ENCODE measurements around the gene IKBKG. TPM values are rescaled to one million over a fixed set of nuclear protein-coding genes. Genes with fewer than 3 reads are reported as not detected.
A peak's percentile ranks its signal among the peaks of the same experiment; 100 is the strongest.

The IKBKG gene
- total RNA-seq, 1 donor, result 18.5 TPM

DNA sequence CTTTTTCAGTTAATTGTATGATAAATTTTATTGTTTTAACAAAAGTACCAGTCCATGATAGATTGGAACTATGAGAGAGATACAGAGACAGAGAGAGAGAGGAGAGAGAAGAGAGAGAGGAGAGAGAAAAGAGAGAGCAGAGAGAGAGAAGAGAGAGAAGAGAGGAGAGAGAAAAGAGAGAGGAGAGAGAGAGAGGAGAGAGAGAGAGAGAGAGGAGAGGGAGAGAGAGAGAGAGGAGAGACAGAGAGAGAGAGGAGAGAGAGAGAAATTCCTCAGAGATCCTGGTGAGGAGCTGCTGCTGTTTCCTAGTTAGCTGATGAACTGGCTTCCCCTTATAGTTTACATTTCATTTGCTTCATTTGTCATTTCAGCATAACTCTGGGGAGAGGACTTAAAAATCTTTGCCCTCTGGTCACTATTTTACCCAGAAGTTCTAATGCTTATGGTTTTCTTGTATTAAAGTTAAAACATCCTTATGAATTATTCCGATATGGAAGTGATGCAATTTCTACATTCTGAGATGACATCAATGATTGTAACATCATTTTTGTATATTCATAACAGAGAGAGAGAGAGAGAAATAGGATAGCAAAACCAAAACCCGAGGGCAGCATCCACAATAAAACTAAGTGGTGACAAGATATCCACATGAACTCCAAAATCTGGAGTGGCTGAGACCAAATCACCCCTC lies 48.3 kb downstream of the IKBKG start:
- no peaks in the 10 kb centered on the region for H4K20me1 ChIP-seq (ENCODE audit: insufficient read depth, low read length)
- H3K9me3 ChIP-seq (ENCODE audit: low read depth, low read length), result no peaks in the 10 kb centered on the region
- no peak for TF ChIP-seq CTCF (IDR thresholded peaks at IDR 0.05; ENCODE audit: extremely low read depth, low read depth, low read length)
- H2AFZ ChIP-seq (ENCODE audit: low read length), result no peak overlapping the region
- no peak overlapping the region for H3K4me3 ChIP-seq (ENCODE audit: insufficient read depth, low read length)
- DNase-seq (ENCODE audit: insufficient read length, low spot score, missing footprints), result peak; percentile 67
- no peak overlapping the region for H3K27ac ChIP-seq (ENCODE audit: low read depth, low read length)
- no peaks in the 10 kb centered on the region for H3K79me2 ChIP-seq (ENCODE audit: insufficient read depth, low read length)
- no peaks in the 10 kb centered on the region for H3K36me3 ChIP-seq (ENCODE audit: insufficient read depth, low read length)
- H3K4me2 ChIP-seq (ENCODE audit: insufficient read depth, low read length), result peak overlapping the region; percentile 23
- H3K4me1 ChIP-seq (ENCODE audit: insufficient read depth, low read length), result peaks cover 17% of the 10 kb centered on the region
- peaks cover 25% of the 10 kb centered on the region for H3K27me3 ChIP-seq (ENCODE audit: insufficient read depth, low read length)

GRCh38 chrX:154596290-154596929 lies 49.0 kb downstream of the IKBKG start:
- peak; percentile 84 for DNase-seq (ENCODE audit: insufficient read length, low spot score, missing footprints)
- Histone ChIP-seq H3K4me2 (ENCODE audit: insufficient read depth, low read length) (peak overlapping the region; percentile 23), H4K20me1 (ENCODE audit: insufficient read depth, low read length) (no peaks in the 10 kb centered on the region), H3K36me3 (ENCODE audit: insufficient read depth, low read length) (no peaks in the 10 kb centered on the region), H3K27ac (ENCODE audit: low read depth, low read length) (no peak overlapping the region), H3K4me1 (ENCODE audit: insufficient read depth, low read length) (peaks cover 24% of the 10 kb centered on the region), H2AFZ (ENCODE audit: low read length) (no peak overlapping the region), H3K4me3 (ENCODE audit: insufficient read depth, low read length) (no peak overlapping the region), H3K9me3 (ENCODE audit: low read depth, low read length) (no peaks in the 10 kb centered on the region), H3K79me2 (ENCODE audit: insufficient read depth, low read length) (no peaks in the 10 kb centered on the region), H3K27me3 (ENCODE audit: insufficient read depth, low read length) (peaks cover 25% of the 10 kb centered on the region)
- TF ChIP-seq CTCF (IDR thresholded peaks at IDR 0.05; ENCODE audit: extremely low read depth, low read depth, low read length), result no peak

DNA sequence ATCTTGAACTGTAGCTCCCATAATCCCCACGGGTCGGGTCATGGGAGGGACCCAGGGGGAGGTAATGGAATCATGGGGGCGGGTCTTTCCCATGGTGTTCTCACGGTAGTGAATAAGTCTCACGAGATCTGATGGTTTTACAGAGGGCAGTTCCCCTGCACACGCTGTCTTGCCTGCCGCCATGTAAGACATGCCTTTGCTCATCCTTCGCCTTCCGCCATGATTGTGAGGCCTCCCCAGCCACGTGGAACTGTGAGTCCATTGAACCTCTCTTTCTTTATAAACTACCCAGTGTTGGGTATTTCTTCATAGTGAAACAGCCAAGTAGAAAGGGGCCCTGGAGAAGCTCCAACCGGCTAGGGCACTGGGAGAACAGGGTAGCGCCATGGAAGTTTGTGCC lies 49.8 kb downstream of the IKBKG start:
- DNase-seq (ENCODE audit: insufficient read length, low spot score, missing footprints), result no peak
- H3K27ac ChIP-seq (ENCODE audit: low read depth, low read length), result no peak overlapping the region
- H3K4me1 ChIP-seq (ENCODE audit: insufficient read depth, low read length), result peaks cover 25% of the 10 kb centered on the region
- H3K27me3 ChIP-seq (ENCODE audit: insufficient read depth, low read length), result peaks cover 25% of the 10 kb centered on the region
- H4K20me1 ChIP-seq (ENCODE audit: insufficient read depth, low read length), result no peaks in the 10 kb centered on the region
- no peaks in the 10 kb centered on the region for H3K9me3 ChIP-seq (ENCODE audit: low read depth, low read length)
- no peaks in the 10 kb centered on the region for H3K36me3 ChIP-seq (ENCODE audit: insufficient read depth, low read length)
- H3K4me3 ChIP-seq (ENCODE audit: insufficient read depth, low read length), result no peak overlapping the region
- H2AFZ ChIP-seq (ENCODE audit: low read length), result no peak overlapping the region
- no peak overlapping the region for H3K4me2 ChIP-seq (ENCODE audit: insufficient read depth, low read length)
- TF ChIP-seq CTCF (IDR thresholded peaks at IDR 0.05; ENCODE audit: extremely low read depth, low read depth, low read length), result no peak
- no peaks in the 10 kb centered on the region for H3K79me2 ChIP-seq (ENCODE audit: insufficient read depth, low read length)

GRCh38 chrX:154598656-154599055 lies 51.2 kb downstream of the IKBKG start:
- Histone ChIP-seq H3K4me2 (ENCODE audit: insufficient read depth, low read length) (no peak overlapping the region), H2AFZ (ENCODE audit: low read length) (no peak overlapping the region), H4K20me1 (ENCODE audit: insufficient read depth, low read length) (no peaks in the 10 kb centered on the region), H3K4me3 (ENCODE audit: insufficient read depth, low read length) (no peak overlapping the region), H3K27ac (ENCODE audit: low read depth, low read length) (no peak overlapping the region), H3K4me1 (ENCODE audit: insufficient read depth, low read length) (peaks cover 25% of the 10 kb centered on the region), H3K27me3 (ENCODE audit: insufficient read depth, low read length) (peaks cover 20% of the 10 kb centered on the region), H3K79me2 (ENCODE audit: insufficient read depth, low read length) (no peaks in the 10 kb centered on the region), H3K9me3 (ENCODE audit: low read depth, low read length) (no peaks in the 10 kb centered on the region), H3K36me3 (ENCODE audit: insufficient read depth, low read length) (no peaks in the 10 kb centered on the region)
- no peak for TF ChIP-seq CTCF (IDR thresholded peaks at IDR 0.05; ENCODE audit: extremely low read depth, low read depth, low read length)
- DNase-seq (ENCODE audit: insufficient read length, low spot score, missing footprints), result no peak

Data from osteoblast (primary cell).